Neural cell (in vitro differentiated cells): ENCODE data around the gene ANAPC5. TPM values are rescaled to one million over a fixed set of nuclear protein-coding genes. Genes with fewer than 3 reads are reported as not detected.

Source experiments
- H2AFZ ChIP-seq: fragments of 200-600, 300-800 bp; sonication (generic), shearing (Covaris generic); 2 replicates; pipeline ENCODE4 v1.6.0; 2014; ENCODE audit warnings: low read depth, mild to moderate bottlenecking, antibody characterized with exemption, low read length, moderate library complexity
- H3F3A ChIP-seq: fragments of 200-600 bp; shearing (Covaris generic); 2 replicates; pipeline ENCODE4 v1.6.1; 2016; ENCODE audit warnings: mild to moderate bottlenecking, moderate library complexity, mixed read lengths, antibody characterized with exemption, low read length; ENCODE audit not compliant: insufficient read depth, poor library complexity, severe bottlenecking
- H3K27ac ChIP-seq: fragments of 200-600, 300-800 bp; sonication (generic), shearing (Covaris generic); 2 replicates; pipeline ENCODE4 v1.5.1; 2014; ENCODE audit warnings: mild to moderate bottlenecking, low read length, moderate library complexity
- H3K27me3 ChIP-seq: fragments of 300-800, 200-600 bp; sonication (generic), shearing (Covaris generic); 2 replicates; pipeline ENCODE4 v1.6.0; 2014; ENCODE audit warnings: mild to moderate bottlenecking, low read depth, low read length, moderate library complexity; ENCODE audit not compliant: insufficient read depth
- H3K36me3 ChIP-seq: fragments of 300-800, 200-600 bp; sonication (generic), shearing (Covaris generic); 2 replicates; pipeline ENCODE4 v1.5.1; 2014; ENCODE audit warnings: mild to moderate bottlenecking, antibody characterized with exemption, low read length, moderate library complexity; ENCODE audit not compliant: insufficient read depth
- H3K4me2 ChIP-seq: fragments of 300-800, 200-600 bp; sonication (generic), shearing (Covaris generic); 2 replicates; pipeline ENCODE4 v1.6.0; 2014; ENCODE audit warnings: mild to moderate bottlenecking, low read length
- H3K4me3 ChIP-seq: fragments of 300-800, 200-600 bp; sonication (generic), shearing (Covaris generic); 2 replicates; pipeline ENCODE4 v1.5.1; 2014; ENCODE audit warnings: mild to moderate bottlenecking, low read length, moderate library complexity
- H3K79me2 ChIP-seq: fragments of 200-600 bp; shearing (Covaris generic); replicated peaks from 2 replicates; pipeline ENCODE4 v1.6.0; 2014; ENCODE audit warnings: mild to moderate bottlenecking, low read length, moderate library complexity; ENCODE audit not compliant: insufficient read depth
- H3K9ac ChIP-seq: fragments of 300-800, 200-600 bp; sonication (generic), shearing (Covaris generic); 2 replicates; pipeline ENCODE4 v1.6.1; 2016; ENCODE audit warnings: mild to moderate bottlenecking, low read length, mixed read lengths
- H3K9me2 ChIP-seq: fragments of 200-600 bp; shearing (Covaris generic); 2 replicates; pipeline ENCODE4 v1.6.1; 2016; ENCODE audit warnings: mild to moderate bottlenecking, low read length, mixed read lengths; ENCODE audit not compliant: insufficient read depth
- H3K9me3 ChIP-seq: fragments of 200-600, 300-800 bp; sonication (generic), shearing (Covaris generic); 2 replicates; pipeline ENCODE4 v1.6.1; 2016; ENCODE audit warnings: mild to moderate bottlenecking, mixed run types, low read length, moderate library complexity, mixed read lengths
- H4K20me1 ChIP-seq: fragments of 200-600 bp; shearing (Covaris generic); 2 replicates; pipeline ENCODE4 v1.6.1; 2016; ENCODE audit warnings: mild to moderate bottlenecking, mixed run types; ENCODE audit not compliant: insufficient read depth
- CTCF ChIP-seq: fragments of 450-650 bp; IDR thresholded peaks from 2 replicates; pipeline ENCODE4 v1.5.1; 2014; ENCODE audit warnings: antibody characterized with exemption, mild to moderate bottlenecking, moderate library complexity; ENCODE audit not compliant: poor library complexity, severe bottlenecking
- EP300 ChIP-seq: fragments of 450-650 bp; conservative IDR thresholded peaks from 2 replicates; pipeline ENCODE4 v1.6.1; 2014; ENCODE audit warnings: antibody characterized with exemption, mild to moderate bottlenecking, moderate library complexity; ENCODE audit not compliant: poor library complexity, severe bottlenecking
- EZH2 ChIP-seq: fragments of 200-600, 300-800 bp; shearing (Covaris generic), sonication (generic); IDR thresholded peaks from 2 replicates; pipeline ENCODE4 v1.6.1; 2014; ENCODE audit warnings: antibody characterized with exemption, low read length, borderline replicate concordance, mild to moderate bottlenecking; ENCODE audit not compliant: insufficient read depth, poor library complexity, severe bottlenecking
- MXI1 ChIP-seq: fragments of 450-650 bp; conservative IDR thresholded peaks from 2 replicates; pipeline ENCODE4 v1.6.1; 2014; ENCODE audit warnings: antibody characterized with exemption, mild to moderate bottlenecking; ENCODE audit not compliant: poor library complexity, severe bottlenecking
- POLR2AphosphoS5 ChIP-seq: IDR thresholded peaks from 2 replicates; pipeline ENCODE4 v1.6.1; 2012
- RAD21 ChIP-seq: fragments of 450-650 bp; conservative IDR thresholded peaks from 2 replicates; pipeline ENCODE4 v1.6.1; 2014; ENCODE audit warnings: antibody characterized with exemption, mild to moderate bottlenecking, moderate library complexity
- REST ChIP-seq: IDR thresholded peaks from 2 replicates; pipeline ENCODE4 v1.6.1; 2012; ENCODE audit warnings: borderline replicate concordance
- SMC3 ChIP-seq: fragments of 450-650 bp; conservative IDR thresholded peaks from 2 replicates; pipeline ENCODE4 v1.6.1; 2014; ENCODE audit warnings: antibody characterized with exemption, mild to moderate bottlenecking, moderate library complexity; ENCODE audit not compliant: poor library complexity
- TAF1 ChIP-seq: IDR thresholded peaks from 2 replicates; pipeline ENCODE4 v1.6.1; 2012; ENCODE audit warnings: low read depth
- polyA plus RNA-seq: library from polyadenylated mRNA; depleted of rRNA; stranded (reverse); fragments of >200 nt; gene quantifications from 2 replicates; pipeline ENCODE4 v1.2.3, GENCODE V29; 2014

The ANAPC5 gene
- polyA plus RNA-seq, 1 donor from 2014 or later, result 272 TPM

GRCh38 chr12:121325922-121326396, 26.3 kb downstream of the ANAPC5 start:
- H3K4me2 ChIP-seq, result no peak overlapping the region
- no peaks in the 10 kb centered on the region for H4K20me1 ChIP-seq
- no peak overlapping the region for H3K4me3 ChIP-seq
- H3F3A ChIP-seq, result no peaks in the 10 kb centered on the region
- no peaks in the 10 kb centered on the region for H3K79me2 ChIP-seq
- H3K9me3 ChIP-seq, result no peaks in the 10 kb centered on the region
- H3K36me3 ChIP-seq, result peaks cover 4% of the 10 kb centered on the region
- TF ChIP-seq EZH2 (no peak), TAF1 (no peak)
- H2AFZ ChIP-seq, result no peak overlapping the region
- no peaks in the 10 kb centered on the region for H3K27me3 ChIP-seq
- H3K9ac ChIP-seq, result no peak overlapping the region
- H3K9me2 ChIP-seq, result no peaks in the 10 kb centered on the region
- no peak overlapping the region for H3K27ac ChIP-seq

GRCh38 chr12:121323908-121324307, 28.3 kb downstream of the ANAPC5 start:
- Histone ChIP-seq H4K20me1 (no peaks in the 10 kb centered on the region), H2AFZ (no peak overlapping the region), H3K27me3 (no peaks in the 10 kb centered on the region), H3F3A (no peaks in the 10 kb centered on the region), H3K27ac (no peak overlapping the region), H3K4me3 (no peak overlapping the region), H3K9ac (no peak overlapping the region), H3K36me3 (no peaks in the 10 kb centered on the region), H3K79me2 (no peaks in the 10 kb centered on the region), H3K9me2 (no peaks in the 10 kb centered on the region), H3K4me2 (no peak overlapping the region), H3K9me3 (no peaks in the 10 kb centered on the region)
- TF ChIP-seq CTCF (no peak), EZH2 (no peak), MXI1 (no peak), POLR2AphosphoS5 (no peak), RAD21 (no peak), REST (no peak), SMC3 (no peak), TAF1 (no peak), EP300 (no peak)

- Histone ChIP-seq H3K4me3 (no peak overlapping the region), H3K9ac (no peak overlapping the region), H3K36me3 (no peaks in the 10 kb centered on the region), H3K27ac (no peak overlapping the region), H3K4me2 (no peak overlapping the region), H4K20me1 (no peaks in the 10 kb centered on the region), H3K9me3 (no peaks in the 10 kb centered on the region), H3F3A (no peaks in the 10 kb centered on the region), H2AFZ (no peak overlapping the region), H3K27me3 (no peaks in the 10 kb centered on the region), H3K79me2 (no peaks in the 10 kb centered on the region), H3K9me2 (no peaks in the 10 kb centered on the region)
- TF ChIP-seq RAD21 (no peak), REST (no peak), MXI1 (no peak), POLR2AphosphoS5 (no peak), CTCF (no peak), EZH2 (no peak), TAF1 (no peak), EP300 (no peak), SMC3 (no peak)
Observed at GRCh38 chr12:121318121-121318520, 34.1 kb downstream of the ANAPC5 start.
